DOHH2 (cell line): ENCODE measurements around the gene SCD5.

Source experiments
- H3F3A ChIP-seq: fragments of 200-600 bp; sonication (generic), shearing (Covaris generic); 2 replicates; pipeline ENCODE4 v1.6.0; 2016; ENCODE audit warnings: antibody characterized with exemption, mild to moderate bottlenecking; ENCODE audit not compliant: control insufficient read depth, insufficient read depth
- H3K27ac ChIP-seq: fragments of 200-600 bp; sonication (generic); 2 replicates; pipeline ENCODE4 v1.5.1; 2014; ENCODE audit warnings: low read depth, mild to moderate bottlenecking, low read length, moderate library complexity
- H3K27me3 ChIP-seq: fragments of 200-600 bp; sonication (generic); 2 replicates; pipeline ENCODE4 v1.6.1; 2014; ENCODE audit warnings: mild to moderate bottlenecking, low read length, mixed read lengths; ENCODE audit not compliant: control insufficient read depth
- H3K36me3 ChIP-seq: fragments of 200-600 bp; sonication (generic); 2 replicates; pipeline ENCODE4 v1.6.1; 2014; ENCODE audit warnings: mild to moderate bottlenecking, low read length, moderate library complexity, mixed read lengths; ENCODE audit not compliant: control insufficient read depth
- H3K4me1 ChIP-seq: fragments of 200-600 bp; sonication (generic); 2 replicates; pipeline ENCODE4 v1.6.1; 2014; ENCODE audit warnings: mild to moderate bottlenecking, low read length, mixed read lengths; ENCODE audit not compliant: control insufficient read depth
- H3K4me2 ChIP-seq: fragments of 200-600 bp; sonication (generic); 2 replicates; pipeline ENCODE4 v1.6.0; 2014; ENCODE audit warnings: mild to moderate bottlenecking, low read length, moderate library complexity
- H3K4me3 ChIP-seq: fragments of 200-600 bp; sonication (generic); 2 replicates; pipeline ENCODE4 v1.5.1; 2014; ENCODE audit warnings: mild to moderate bottlenecking, low read length, mixed read lengths
- H3K79me2 ChIP-seq: fragments of 200-600 bp; sonication (generic); 2 replicates; pipeline ENCODE4 v1.6.1; 2014; ENCODE audit warnings: mild to moderate bottlenecking, low read length, mixed read lengths; ENCODE audit not compliant: control insufficient read depth
- H3K9me2 ChIP-seq: fragments of 200-600 bp; sonication (generic); replicated peaks from 2 replicates; pipeline ENCODE4 v1.6.1; 2014; ENCODE audit warnings: mild to moderate bottlenecking, low read length, mixed read lengths; ENCODE audit not compliant: control insufficient read depth
- H3K9me3 ChIP-seq: fragments of 200-600 bp; sonication (generic); 2 replicates; pipeline ENCODE4 v1.6.1; 2014; ENCODE audit warnings: antibody characterized with exemption, low read length, mixed read lengths; ENCODE audit not compliant: control insufficient read depth, insufficient read depth
- H4K20me1 ChIP-seq: fragments of 200-600 bp; sonication (generic); 2 replicates; pipeline ENCODE4 v1.6.0; 2014; ENCODE audit warnings: low read depth, mild to moderate bottlenecking, antibody characterized with exemption, low read length, moderate library complexity; ENCODE audit not compliant: control insufficient read depth, insufficient read depth
- CTCF ChIP-seq: fragments of 200-600 bp; sonication (generic); IDR thresholded peaks from one replicate; pipeline ENCODE4 v1.5.1; 2014; ENCODE audit warnings: antibody characterized with exemption, mild to moderate bottlenecking, low read depth, low read length; ENCODE audit not compliant: poor library complexity, severe bottlenecking
- EZH2phosphoT487 ChIP-seq: fragments of 200-600 bp; sonication (generic); IDR thresholded peaks from 2 replicates; pipeline ENCODE4 v1.6.1; 2017; ENCODE audit warnings: borderline replicate concordance, mild to moderate bottlenecking, antibody characterized with exemption, low read length, moderate library complexity, mixed read lengths

The SCD5 gene

GRCh38 chr4:82644734-82645126 is 153.9 kb downstream of the SCD5 start:
- H3K36me3 ChIP-seq: no peaks in the 10 kb centered on the region
- H3K27me3 ChIP-seq: no peaks in the 10 kb centered on the region
- H3K9me2 ChIP-seq: no peaks in the 10 kb centered on the region
- no peaks in the 10 kb centered on the region for H4K20me1 ChIP-seq
- no peak overlapping the region for H3K4me3 ChIP-seq
- H3K9me3 ChIP-seq: no peaks in the 10 kb centered on the region
- H3K79me2 ChIP-seq: no peaks in the 10 kb centered on the region
- no peak overlapping the region for H3K27ac ChIP-seq
- H3K4me2 ChIP-seq: no peak overlapping the region
- TF ChIP-seq CTCF: no peak
- no peak for TF ChIP-seq EZH2phosphoT487
- H3F3A ChIP-seq: no peaks in the 10 kb centered on the region
- no peaks in the 10 kb centered on the region for H3K4me1 ChIP-seq

- Histone ChIP-seq H3K9me3 (no peaks in the 10 kb centered on the region), H3K36me3 (no peaks in the 10 kb centered on the region), H3K4me2 (no peak overlapping the region), H3K4me3 (no peak overlapping the region), H4K20me1 (no peaks in the 10 kb centered on the region), H3K27ac (no peak overlapping the region), H3K4me1 (no peaks in the 10 kb centered on the region), H3K79me2 (no peaks in the 10 kb centered on the region), H3F3A (no peaks in the 10 kb centered on the region), H3K27me3 (no peaks in the 10 kb centered on the region), H3K9me2 (no peaks in the 10 kb centered on the region)
- no peak for TF ChIP-seq EZH2phosphoT487
- TF ChIP-seq CTCF: no peak
These were observed 154.4 kb downstream of the SCD5 start for GRCh38 chr4:82643994-82644733.

GRCh38 chr4:82642331-82642730 is 156.3 kb downstream of the SCD5 start:
- no peaks in the 10 kb centered on the region for H3F3A ChIP-seq
- no peak overlapping the region for H3K4me2 ChIP-seq
- H3K9me3 ChIP-seq: no peaks in the 10 kb centered on the region
- H3K36me3 ChIP-seq: no peaks in the 10 kb centered on the region
- H3K9me2 ChIP-seq: no peaks in the 10 kb centered on the region
- H3K27ac ChIP-seq: no peak overlapping the region
- no peak overlapping the region for H3K4me3 ChIP-seq
- H4K20me1 ChIP-seq: no peaks in the 10 kb centered on the region
- H3K4me1 ChIP-seq: no peaks in the 10 kb centered on the region
- TF ChIP-seq CTCF (no peak), EZH2phosphoT487 (no peak)
- H3K27me3 ChIP-seq: no peaks in the 10 kb centered on the region
- H3K79me2 ChIP-seq: no peaks in the 10 kb centered on the region
